GM21737 (cell line): ENCODE measurements around the gene ETV4.

Experiments
- ATAC-seq: cut with Tn5 transposase; IDR thresholded peaks from one replicate; pipeline ENCODE4 v1.9.1; 2021; ENCODE audit warnings: mild to moderate bottlenecking, moderate library complexity; ENCODE audit not compliant: unreplicated experiment

ETV4 gene

GRCh38 chr17:43573579-43574321 lies 27.6 kb upstream of the ETV4 start:
- ATAC-seq = no peak

DNA sequence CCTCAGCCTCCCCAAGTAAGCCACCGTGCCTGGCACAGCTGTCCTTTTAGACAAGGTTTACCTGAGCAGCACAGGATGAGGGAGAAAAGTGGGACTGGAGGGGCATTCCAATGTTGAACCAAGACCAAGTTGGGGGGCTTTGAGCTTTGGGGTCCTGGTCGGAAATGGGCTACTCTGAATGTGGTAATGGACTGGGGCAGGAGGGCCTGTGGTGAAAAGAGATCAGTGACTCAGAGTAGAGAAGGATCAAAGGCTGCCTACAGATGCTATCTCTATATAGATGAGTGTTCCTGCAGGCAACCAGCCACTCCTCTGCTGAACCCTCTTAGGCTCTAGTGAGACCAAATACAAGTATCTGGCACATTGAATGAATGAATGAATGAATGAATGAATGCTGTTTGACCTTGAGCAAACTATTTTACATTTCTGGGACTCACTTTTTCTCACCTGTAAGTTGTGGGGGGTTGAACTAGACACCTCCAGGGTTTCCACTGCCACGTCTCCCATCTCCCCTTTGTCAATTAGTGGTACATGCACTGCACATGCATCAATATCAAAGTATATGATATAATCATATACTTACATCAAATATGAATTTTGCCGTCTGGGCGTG lies 26.3 kb upstream of the ETV4 start:
- ATAC-seq = no peak

DNA sequence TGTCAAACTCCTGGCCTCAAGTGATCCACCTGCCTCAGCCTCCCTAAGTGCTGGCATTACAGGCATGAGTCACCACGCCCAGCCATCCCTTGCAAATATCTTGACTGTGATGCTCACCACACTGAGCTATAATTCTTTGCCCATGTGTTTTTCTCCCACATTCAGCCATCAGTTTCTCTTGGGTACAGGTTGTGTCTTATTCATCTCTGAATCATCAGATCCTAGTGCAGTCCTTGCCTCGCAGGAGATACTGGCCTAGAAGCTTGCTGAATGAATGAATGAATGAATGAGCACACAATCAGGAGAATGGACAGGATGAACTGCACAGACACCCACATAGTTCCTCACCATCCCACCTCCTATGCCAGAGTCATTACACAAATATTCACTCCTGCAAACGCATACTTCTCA lies 24.4 kb upstream of the ETV4 start:
- no peak for ATAC-seq

DNA sequence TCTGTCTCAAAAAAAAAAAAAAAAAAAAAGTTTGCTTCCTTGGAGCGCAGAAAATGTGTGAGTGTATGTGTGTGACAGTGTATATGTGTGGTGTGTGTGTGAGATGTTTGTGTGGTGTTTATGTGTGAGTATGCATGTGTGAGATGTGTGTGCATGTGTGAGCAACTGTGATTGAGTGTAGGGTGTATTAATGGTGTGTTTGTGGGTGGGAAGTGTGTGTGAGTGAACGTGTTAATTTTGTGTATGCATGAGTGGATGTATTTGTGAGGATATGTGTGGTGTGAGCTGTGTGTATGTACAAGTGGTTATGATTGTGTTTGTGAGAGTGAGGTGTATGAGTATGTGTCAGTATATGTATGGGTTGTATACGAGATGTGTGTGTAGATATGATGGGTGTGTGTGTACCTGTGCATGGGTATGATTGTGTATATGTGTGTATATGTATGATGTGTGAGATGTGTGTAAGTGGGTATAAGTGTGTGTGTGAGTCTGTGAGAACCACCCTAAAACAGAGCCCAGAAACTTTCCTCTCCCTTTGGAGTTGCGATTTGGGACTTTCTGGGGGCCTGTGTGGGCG lies 22.5 kb upstream of the ETV4 start:
- no peak for ATAC-seq

- ATAC-seq = no peak
Measured at GRCh38 chr17:43563600-43564594, 17.8 kb upstream of the ETV4 start.

DNA sequence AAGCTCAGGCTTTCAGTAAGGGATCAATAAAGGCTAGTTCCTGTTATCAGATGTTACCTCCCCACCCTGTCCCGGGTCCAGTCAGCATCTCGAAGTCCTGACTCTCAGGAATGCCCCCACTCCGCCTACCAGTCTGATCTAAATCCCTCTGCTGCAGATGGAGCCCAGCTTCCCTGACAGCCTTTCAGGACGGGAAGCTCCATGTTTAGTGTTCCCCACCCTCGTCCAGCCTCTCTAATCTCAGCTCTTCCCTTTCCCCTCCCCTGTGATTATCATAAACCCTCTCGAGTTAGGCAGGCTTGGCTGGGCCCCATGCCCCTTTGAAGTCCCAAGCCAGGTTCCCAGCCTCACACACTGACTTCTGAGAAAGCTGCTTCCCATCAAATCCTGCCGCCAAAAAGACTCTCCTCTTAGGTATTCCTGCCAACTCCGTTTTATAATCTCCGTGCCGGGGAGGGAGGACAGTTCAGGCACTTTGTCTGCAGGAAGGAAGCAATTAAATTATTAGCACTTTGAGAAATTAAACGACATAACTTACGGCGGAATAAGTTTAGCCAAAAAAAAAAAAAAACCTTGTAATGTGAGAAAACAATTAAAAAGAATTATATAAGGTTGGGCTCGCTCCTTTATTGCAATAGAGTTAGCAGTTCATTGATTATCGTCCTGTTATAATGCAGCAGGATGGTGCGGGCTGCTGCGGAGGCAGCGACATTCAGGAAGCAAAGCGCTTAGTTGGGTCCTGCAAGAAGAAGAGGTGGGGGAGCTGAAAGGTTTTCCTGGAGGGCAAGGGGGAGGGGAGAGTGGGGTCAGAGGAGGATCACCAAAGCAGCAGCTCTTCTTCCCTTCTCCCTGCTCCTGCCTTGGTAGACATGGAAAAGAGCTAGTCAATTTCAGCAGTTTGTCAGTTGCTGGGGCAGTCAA lies 16.8 kb upstream of the ETV4 start:
- ATAC-seq = no peak

GRCh38 chr17:43560461-43561427 lies 14.6 kb upstream of the ETV4 start:
- no peak for ATAC-seq

DNA sequence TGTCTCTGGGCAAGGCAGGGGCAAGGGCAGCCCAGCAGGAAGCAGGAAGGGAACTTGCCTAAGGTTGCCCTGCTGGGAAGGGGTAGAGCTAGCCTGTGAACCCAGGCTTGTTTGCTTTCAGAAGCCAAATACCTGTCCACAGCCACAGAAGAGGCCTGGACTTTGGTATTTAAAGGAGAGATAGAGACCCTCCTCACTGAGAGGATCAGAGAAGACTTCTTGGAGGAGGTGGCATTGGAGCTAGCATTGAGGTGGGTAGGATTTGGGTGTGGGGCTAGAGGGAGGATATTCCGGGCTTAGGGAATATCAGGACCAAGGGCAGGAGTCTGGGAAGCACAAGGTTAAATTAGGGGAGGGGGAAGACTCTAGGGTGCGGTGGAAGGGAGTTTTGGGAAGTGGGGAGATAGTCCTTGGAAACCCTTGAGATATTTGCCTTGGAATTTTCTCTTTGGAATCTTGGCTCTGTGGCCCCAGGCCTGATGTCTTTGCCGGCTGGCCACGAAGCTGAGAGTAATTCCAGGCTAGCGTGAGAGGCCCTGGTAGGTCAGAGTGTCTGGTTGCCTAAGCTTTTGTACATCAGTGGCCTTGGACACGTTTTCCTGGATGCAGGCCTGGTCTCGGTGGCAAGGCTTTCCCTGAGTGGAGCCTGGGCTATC lies 13.1 kb upstream of the ETV4 start:
- no peak for ATAC-seq

- ATAC-seq = no peak
Measured at GRCh38 chr17:43558805-43559160, 12.6 kb upstream of the ETV4 start.

DNA sequence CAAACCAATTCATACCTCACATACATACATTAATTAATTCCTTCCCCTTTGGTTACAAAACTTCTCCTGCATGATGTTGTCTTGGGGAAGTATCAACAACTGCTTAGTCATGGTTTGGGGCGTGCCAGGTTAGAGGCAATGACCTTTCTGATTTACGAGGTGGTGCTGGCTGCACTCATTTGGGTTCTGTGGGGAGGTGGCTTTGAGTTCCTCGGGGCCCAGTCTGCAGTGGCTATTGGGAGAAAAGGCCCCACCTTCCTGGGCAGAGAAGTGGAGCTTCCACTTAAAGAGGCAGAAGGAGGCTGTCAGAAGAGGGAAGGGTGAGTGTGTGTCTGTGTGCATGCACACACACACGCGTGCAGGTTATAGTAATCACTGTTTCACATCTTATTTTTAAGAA lies 10.2 kb upstream of the ETV4 start:
- no peak for ATAC-seq

DNA sequence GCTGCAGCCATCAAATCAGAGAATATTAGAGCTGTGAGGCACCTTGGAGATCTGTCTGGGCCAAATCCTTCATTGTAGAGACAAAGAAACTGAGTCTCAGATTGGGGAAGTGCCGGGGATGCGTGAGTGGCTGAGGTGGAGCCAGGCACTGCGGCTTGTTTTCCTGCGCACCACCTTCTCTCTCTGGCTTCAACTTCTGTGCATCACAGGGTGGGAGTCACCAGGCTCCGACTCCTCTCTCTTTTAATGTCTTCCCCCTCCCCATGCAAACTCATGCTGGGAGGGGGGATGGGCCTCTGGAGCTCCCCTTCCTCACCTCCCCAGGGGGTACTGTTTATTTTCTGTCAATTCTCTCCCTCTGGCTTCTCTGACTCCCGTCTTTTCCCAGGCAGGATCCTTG lies 8.7 kb upstream of the ETV4 start:
- no peak for ATAC-seq

- ATAC-seq = no peak
Measured at GRCh38 chr17:43553573-43553972, 7.4 kb upstream of the ETV4 start.

- ATAC-seq = no peak
Measured at GRCh38 chr17:43552229-43552837, 6.2 kb upstream of the ETV4 start.

- no peak for ATAC-seq
Measured at GRCh38 chr17:43550754-43551153, 4.6 kb upstream of the ETV4 start.

DNA sequence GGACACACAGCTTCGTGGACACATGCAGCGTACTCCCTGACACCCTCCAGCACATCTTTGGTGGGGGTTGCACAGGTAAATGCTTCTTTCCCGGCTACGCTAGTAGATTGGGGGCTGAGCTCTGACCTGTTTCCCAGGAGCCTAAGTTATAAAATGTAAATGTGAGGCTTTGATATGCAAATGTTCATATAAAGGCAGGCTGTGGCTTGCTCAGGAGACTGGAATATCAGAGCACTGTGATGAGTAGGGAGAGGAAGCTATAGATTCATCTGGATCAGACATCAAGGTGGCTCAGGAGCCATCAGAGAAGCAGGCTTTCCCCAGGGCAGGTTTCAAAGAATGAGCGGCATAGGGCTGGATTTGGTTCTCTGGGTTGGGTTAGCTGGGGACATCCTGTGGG lies 3.4 kb upstream of the ETV4 start:
- no peak for ATAC-seq

- no peak for ATAC-seq
Measured at GRCh38 chr17:43548689-43549379, 2.7 kb upstream of the ETV4 start.

DNA sequence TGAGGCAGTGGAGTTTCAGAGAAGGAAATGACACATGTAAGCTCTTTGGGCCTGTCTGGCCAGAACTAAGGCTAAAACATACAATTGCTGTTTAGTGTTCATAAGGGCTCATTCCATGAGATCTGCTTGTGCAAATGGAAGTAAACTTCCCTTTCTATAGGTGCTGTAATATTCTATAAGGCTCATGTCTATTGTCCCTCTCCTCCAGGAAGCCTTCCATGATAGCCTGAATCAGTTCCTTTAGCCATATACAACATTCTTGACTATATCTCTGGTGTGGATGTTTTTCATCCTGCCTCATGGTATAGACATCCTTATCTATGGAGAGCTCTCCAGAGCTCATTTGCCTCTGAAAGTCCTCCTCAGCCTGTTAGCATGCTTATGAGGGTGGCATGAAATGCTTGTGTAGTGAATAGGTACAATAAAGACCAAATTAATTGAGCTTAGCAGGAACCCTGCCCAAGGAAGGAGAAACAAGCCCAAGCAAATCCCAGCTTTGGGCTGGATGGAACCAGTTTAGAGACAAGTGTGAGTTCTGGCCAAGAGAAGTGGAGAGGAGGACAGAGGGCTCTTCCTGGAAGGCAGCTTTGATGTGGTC lies 1.6 kb upstream of the ETV4 start:
- no peak for ATAC-seq
